Measurements from ENCODE around the gene DCAF15.

Gene DCAF15

GRCh38 chr19:13931391-13932148, 20.7 kb upstream of the DCAF15 start:
- no peak for DNase-seq

GRCh38 chr19:13932149-13932637, 20.1 kb upstream of the DCAF15 start:
- DNase-seq: no peak

DNA sequence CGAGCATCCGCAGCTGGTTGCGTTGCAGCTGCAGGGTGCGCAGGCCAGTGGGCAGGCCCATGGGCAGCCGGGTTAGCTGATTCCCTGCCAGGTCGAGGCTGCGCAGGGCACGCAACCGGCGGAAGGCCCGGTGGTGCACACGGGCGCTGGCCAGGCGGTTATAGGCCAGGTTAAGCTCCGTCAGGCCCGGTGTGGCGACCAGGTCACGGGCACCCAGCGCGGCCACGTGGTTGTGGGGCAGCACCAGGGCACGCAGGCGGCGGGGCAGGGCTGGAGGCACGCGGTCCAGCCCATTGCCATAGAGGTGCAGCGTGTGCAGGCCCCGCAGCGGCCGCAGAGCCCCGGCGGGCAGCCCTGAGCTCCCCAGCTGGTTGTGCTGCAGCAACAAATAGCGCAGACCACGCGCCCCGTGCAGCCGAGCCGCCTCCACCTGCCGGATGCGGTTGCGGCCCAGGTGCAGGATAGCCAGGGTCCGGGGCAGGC, 19.4 kb upstream of the DCAF15 start:
- no peak for DNase-seq

DNA sequence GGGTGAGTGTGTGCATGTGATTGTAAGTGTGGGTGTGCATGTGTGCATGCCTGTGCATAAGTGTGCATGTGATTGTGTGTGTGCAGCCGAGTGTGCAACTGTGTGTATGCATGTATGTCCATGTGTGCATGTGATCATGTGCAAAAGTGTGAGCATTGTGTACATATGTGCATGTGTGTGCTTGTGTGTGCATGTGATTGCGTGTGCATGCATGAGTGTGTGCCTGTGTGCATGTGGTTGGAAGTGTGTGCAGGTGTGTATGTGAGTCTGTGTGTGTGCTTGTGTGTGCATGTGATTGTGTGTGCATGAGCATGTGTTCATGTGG, 17.6 kb upstream of the DCAF15 start:
- no peak for DNase-seq

DNA sequence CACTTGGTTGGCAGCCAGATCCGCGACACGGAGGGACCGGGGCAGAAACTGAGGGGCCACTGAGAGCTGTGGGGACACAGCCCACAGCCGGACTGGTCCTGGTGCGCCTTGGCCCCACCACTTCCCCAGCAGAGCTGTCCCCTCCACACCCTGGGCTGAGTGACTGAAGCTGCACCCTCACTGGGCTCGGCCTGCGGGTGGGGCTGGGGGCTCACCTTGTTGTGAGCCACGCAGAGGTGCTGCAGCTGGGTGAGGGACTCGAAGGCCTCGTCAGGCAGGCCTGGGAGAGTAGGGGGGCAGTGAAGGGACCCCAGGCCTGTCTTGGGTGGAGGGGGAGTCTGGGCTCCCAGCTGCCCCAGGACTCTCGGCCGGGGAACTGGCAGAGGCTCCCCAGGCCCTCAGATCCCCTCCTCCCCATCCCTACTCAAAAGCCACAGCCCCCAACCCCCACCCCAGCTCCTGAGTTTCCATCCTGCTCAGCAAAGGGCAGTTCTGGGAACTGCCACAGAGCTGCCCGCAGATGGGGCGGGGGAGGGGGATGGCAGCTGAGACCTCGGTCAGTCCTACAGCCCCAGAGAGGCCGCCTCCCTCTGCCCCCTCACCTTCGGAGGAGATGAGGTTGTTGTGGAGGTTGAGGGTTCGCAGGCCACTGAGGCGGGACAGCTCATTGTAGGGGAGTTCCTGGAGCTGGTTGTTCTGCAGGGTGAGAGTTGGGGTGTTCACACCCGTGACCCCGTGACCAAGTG, 16.4 kb upstream of the DCAF15 start:
- no peak for DNase-seq

DNA sequence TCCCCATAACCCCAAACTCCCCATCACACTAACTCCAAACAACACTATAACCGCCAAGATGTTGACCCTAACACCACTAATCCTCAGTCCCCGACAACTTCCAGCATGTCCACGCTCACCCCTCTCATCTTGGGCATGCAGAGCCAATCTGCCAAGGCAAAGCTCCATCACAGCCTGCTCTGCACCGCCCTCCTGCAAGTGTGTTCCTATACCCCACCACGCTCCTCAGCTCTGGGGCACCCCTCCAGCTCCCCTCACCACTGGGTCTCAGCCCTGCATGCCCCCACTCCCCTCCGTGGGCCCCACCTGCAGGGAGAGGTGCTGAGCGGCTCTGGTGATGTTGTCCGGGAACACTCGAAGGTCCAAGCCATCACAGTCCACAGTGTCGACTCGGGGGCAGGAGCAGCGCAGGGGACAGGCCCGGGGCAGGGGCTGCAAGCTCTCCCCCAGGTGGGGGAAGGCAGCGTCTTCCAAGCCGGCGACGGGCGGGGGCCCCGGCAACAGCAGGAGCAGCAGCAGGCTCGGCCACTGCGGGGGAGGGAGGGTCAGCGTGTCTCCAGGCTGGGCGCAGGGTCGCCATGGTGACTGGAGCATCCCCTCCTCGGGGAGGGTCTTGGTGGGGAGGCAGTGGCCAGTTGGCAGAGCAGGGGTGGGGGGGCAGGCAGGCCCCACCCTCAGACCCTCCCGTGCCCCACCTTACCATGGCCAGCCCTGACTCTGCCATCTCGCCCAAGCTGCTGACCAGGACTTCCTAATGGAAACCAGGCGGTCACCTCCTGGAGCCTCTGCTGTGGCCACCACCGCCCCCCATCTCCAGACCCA, 14.6 kb upstream of the DCAF15 start:
- DNase-seq: no peak

GRCh38 chr19:13938301-13939064, 13.8 kb upstream of the DCAF15 start, which contains the start of gene PODNL1:
Gene PODNL1, minus strand, starts transcription at chr19:13938417. Its CDS starts 236 bp downstream, at chr19:13938181.
- no peak for DNase-seq

DNA sequence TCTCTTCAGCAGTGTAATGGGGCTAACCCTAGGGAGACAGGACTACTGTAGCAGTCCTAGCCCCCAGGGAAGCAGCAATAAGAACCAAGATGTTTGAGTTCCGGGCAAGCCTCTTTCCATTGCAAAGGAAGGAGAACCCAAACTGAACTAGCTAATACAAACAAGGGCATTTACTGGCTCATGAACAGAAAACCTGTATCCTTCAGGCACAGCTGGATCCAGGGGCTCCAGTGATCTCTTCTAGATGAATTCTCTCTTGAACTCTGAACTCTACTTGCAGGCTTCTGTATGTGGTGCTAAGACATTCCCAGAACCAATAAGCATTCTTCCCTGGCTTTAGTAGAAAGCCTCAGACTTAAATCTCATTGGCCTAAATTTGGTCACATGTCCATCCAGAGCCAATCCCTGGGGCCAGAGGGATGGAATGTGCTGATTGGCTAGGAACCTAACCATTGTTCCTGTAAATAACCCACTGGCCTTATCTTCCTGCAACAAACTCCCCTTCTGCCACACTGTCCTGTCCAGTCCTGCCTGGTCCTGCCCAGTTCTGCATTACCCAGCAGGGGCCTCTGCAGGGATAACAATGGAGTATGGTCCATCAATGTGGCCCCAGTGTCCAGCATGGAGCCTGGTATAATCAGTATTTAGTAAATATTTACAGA, 10.2 kb upstream of the DCAF15 start:
- DNase-seq: no peak

- DNase-seq: no peak
Measured at GRCh38 chr19:13946414-13946813, 5.9 kb upstream of the DCAF15 start.

DNA sequence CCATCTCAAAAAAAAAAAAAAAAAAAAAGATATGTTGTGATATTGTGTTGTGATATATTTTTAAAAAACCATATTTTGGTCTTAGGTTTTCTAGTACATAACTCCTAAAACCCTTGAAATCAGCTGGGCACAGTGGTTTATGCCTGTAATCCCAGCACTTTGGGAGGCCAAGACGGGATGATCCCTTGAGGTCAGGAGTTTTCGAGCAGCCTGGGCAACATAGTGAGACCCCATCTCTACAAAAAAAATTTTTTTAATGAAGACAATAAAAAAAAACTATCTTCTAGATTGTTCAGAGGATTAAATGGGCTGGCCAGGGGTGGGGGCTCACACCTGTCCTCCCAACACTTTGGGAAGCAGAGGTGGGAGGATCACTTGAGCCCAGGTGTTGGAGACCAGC, 1.3 kb upstream of the DCAF15 start:
- no peak for DNase-seq

DNA sequence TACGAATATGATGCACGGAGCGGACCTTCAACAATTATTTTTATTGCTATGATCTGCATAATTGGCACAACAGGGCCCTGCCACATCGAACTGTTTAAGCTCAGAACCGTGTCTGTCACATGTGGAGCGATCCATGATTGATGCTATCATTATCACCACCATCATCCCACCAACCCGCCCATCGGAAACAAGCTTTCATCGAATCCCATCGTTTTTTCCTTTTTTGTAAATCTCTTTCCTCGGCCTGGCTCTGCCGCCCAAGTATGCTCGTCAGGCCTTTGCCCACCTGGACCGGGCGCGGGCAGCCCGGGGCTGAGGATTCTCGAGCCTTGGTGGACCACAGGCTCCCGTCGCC, 533 bp upstream of the DCAF15 start:
- no peak for DNase-seq

GRCh38 chr19:13952931-13953531, 722 bp downstream of the DCAF15 start:
- DNase-seq: peak; percentile 21

DNA sequence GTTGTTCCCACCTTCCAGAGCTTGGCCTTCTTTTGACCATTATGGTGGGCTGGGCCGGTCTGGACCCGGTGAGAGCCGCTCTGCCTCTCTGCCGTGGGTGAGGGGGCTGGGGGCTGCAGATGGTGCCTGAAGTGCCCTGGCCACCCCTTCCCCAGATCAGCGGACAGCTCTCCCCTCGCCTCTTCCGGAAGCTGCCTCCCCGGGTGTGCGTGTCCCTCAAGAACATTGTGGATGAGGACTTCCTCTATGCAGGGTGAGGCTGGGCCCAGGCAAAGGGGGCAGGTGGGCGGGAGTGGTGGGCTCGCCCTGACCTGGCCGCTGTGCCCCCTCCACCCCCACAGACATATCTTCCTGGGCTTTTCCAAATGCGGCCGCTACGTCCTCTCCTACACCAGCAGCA, 1.9 kb downstream of the DCAF15 start:
- no peak for DNase-seq

GRCh38 chr19:13955662-13956364, 3.5 kb downstream of the DCAF15 start:
- DNase-seq: no peak

GRCh38 chr19:13956365-13956744, 4.0 kb downstream of the DCAF15 start:
- no peak for DNase-seq

DNA sequence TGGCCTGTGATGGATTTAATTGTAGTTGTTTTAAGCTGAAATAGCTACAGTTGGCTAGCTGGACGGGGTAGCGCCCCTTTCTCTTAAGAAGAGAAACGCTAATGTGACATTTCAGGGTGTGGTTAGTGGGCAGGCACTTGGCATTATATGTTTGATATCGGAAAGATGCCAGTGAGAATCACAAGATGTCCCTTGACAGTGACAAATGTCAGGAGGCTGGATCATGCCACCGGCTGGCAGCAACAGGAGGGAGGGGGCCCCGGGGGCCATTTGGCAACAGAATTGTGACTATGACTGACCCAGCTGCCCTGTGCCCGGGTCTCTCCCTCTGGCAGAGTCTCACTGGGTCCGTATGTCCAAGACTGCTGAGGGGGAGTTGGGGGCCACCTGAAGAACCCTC, 4.7 kb downstream of the DCAF15 start:
- no peak for DNase-seq

- DNase-seq: no peak
Measured at GRCh38 chr19:13958043-13958442, 5.7 kb downstream of the DCAF15 start.

DNA sequence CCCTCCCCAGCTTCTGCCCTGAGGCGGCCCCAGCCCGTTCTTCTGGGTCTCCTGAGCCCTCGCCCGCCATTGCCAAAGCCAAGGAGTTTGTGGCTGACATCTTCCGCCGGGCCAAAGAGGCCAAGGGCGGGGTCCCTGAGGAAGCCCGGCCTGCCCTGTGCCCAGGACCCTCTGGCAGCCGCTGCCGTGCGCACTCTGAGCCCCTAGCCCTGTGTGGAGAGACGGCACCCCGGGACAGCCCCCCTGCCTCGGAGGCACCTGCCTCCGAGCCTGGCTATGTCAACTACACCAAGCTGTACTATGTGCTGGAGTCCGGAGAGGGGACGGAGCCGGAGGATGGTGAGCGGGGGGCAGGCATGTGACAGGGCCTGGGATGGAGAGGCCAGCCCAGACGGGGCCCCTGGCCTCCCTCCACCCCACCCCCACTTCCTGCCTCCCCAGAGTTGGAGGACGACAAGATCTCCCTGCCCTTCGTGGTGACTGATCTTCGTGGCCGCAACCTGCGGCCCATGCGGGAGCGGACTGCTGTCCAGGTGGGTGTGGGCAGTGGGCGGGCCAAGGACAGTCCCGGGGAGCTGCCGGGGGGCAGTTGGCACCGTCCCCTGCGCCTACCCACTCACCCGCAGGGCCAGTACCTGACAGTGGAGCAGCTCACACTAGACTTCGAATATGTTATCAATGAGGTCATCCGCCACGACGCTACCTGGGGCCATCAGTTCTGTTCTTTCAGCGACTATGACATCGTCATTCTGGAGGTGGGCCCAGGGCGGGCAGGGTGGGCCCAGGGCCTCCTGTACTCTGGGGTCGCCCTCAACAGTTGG, 7.0 kb downstream of the DCAF15 start:
- DNase-seq: no peak

DNA sequence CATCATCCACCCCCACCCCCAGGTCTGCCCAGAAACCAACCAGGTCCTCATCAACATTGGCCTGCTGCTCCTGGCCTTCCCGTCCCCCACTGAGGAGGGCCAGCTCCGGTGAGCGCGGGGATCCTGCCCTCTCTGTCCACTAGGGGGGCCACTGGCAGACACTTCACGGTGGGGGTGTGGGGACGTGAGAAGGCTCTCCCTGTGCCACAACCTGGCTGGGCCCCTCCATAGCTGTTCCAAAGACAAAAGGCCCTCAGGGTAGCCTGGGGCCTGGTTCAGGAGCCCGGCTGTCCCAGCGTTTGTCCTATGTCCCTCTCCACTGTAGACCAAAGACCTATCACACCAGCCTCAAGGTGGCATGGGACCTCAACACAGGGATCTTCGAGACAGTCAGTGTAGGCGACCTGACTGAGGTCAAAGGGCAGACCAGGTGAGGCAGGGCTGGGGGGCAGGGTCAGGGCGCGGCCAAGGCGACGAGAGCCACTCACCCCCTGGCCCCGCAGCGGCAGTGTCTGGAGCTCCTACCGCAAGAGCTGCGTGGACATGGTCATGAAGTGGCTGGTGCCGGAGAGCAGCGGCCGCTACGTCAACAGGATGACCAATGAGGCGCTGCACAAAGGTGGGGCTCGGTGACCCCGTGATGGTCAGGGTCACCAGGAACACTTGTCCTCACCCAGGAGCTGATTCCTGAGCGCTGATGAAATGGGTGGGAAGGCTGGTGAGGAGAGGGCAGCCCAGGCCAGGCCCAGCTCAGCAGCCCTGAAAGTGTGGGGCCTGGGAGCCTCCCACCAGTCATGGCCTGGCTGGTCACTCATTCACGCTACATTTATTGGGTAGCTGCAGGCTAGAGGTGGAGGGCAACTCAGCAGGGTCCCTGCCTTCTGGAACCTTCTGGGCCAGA, 7.9 kb downstream of the DCAF15 start:
- DNase-seq: no peak

Measured in stimulated activated CD4-positive, alpha-beta T cell treated with anti-CD3 and anti-CD28 coated beads, Interleukin-15, amount 100 ng/mL, for 24 hours (primary cell).